Measurements from ENCODE around the gene LRIT2. TPM values are rescaled to one million over a fixed set of nuclear protein-coding genes. Genes with fewer than 3 reads are reported as not detected.

Gene LRIT2
- total RNA-seq, 4 donors from 2014 or later, result not detected

GRCh38 chr10:84241185-84241790 is 15.9 kb upstream of the LRIT2 start, which contains the start of gene LRIT1:
TSS of gene LRIT1 (minus strand) at chr10:84241546. CDS start at chr10:84241439, 107 bp downstream.
- Histone ChIP-seq H3K4me3 (no peak within 1 kb of the TSS), H3K36me3 (no peaks in the 10 kb centered on the region), H3K27ac (no peak within 1 kb of the TSS), H3K9me3 (no peaks in the 10 kb centered on the region), H3K27me3 (no peaks in the 10 kb centered on the region), H3K4me1 (no peaks in the 10 kb centered on the region)
- TF ChIP-seq CTCF (IDR thresholded peaks at IDR 0.05) (no peak), POLR2A (IDR thresholded peaks at IDR 0.05) (no peak)
- intact Hi-C loops (cut with DNase I; ENCODE audit: low total_unique reads), result no loop called here
- no peak for DNase-seq

DNA sequence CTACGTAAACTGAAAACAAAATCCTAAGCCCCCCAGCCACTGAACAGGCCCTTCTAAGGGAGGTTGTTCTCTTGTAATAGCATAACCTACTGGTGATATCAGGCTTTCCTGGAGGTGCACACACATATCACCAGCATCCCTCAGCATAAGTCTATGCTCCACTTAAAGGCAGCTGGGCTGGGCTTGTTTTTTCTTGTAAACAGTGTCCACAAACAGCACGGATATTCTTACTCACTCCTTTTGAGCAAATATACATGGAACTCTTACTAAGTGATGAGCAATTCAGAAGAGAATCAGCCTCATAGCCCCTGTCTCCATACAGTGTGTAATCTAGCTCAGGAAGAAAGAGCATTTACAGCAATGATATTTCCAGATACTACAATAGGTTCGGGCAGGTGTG is 13.6 kb upstream of the LRIT2 start:
- Histone ChIP-seq H3K27ac (no peak overlapping the region), H3K4me1 (no peaks in the 10 kb centered on the region), H3K27me3 (no peaks in the 10 kb centered on the region), H3K36me3 (no peaks in the 10 kb centered on the region), H3K4me3 (no peak overlapping the region), H3K9me3 (no peaks in the 10 kb centered on the region)
- DNase-seq, result no peak
- intact Hi-C loops (cut with DNase I; ENCODE audit: low total_unique reads), result no loop called here
- no peak for TF ChIP-seq POLR2A (IDR thresholded peaks at IDR 0.05)
- no peak for TF ChIP-seq CTCF (IDR thresholded peaks at IDR 0.05)

DNA sequence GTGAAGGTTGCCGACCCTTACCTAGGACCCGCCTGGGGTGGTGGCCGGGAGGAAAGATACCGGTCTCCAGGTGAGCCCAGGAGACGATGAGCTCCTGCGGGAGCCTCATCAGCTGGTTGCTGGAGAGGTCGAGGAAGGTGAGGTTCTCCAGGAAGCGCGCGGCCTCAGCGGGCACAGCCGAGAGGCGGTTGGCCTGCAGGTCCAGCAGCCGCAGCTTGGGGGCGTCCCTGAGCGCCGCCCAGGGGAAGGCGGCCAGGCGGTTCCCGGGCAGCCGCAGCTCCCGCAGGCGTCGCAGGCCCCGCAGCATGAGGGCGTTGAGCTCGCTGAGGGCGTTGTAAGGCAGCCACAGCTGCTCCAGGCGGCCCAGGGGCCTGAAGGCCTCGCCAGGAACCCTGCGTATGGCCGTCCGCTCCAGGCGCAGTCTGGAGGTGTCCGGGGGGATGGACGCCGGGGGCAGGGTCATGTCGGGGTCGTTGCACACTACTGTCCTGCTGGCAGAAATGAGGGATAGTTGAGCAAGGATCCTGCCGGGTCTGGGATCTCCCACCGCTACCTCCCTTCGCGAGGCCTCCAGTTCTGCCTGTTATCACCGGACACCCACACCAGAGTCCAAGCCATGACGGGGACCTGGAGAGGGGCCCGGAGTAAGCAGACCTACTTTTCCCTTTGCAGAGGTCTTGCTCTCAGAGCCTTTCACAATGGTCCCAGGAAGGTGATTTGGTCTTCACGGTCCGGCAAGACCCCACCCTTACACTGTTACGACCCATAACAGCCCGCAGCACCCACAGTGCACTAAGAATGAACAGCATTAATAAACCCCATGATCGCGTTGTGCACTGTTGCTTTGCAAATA is 12.1 kb upstream of the LRIT2 start:
- H3K27me3 ChIP-seq, result no peaks in the 10 kb centered on the region
- H3K4me3 ChIP-seq, result no peak overlapping the region
- no peak for DNase-seq
- H3K27ac ChIP-seq, result no peak overlapping the region
- intact Hi-C loops (cut with DNase I; ENCODE audit: low total_unique reads), result no loop called here
- no peak for TF ChIP-seq CTCF (IDR thresholded peaks at IDR 0.05)
- TF ChIP-seq POLR2A (IDR thresholded peaks at IDR 0.05), result no peak
- H3K36me3 ChIP-seq, result no peaks in the 10 kb centered on the region
- no peaks in the 10 kb centered on the region for H3K4me1 ChIP-seq
- no peaks in the 10 kb centered on the region for H3K9me3 ChIP-seq

DNA sequence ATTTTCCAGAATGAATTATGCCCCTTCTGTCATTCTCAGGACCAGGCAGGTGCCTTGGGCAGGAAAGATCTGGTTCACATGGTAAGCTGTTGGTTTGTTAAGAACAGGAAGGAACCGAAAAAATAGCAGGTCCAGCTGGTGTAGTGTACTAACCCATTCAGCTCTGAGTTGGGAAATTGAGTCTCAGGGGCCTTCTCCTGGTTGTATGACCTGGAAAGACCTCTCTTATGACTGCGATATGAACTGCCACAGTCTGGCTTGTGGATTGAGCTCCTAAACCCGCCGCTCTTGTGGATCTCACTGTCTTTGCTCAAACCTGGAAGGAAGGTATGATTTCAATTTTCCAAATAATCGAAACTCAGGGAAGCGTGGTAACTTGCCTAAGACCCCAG is 11.5 kb upstream of the LRIT2 start:
- intact Hi-C loops (cut with DNase I; ENCODE audit: low total_unique reads), result no loop called here
- TF ChIP-seq POLR2A (IDR thresholded peaks at IDR 0.05) (no peak), CTCF (IDR thresholded peaks at IDR 0.05) (no peak)
- Histone ChIP-seq H3K4me1 (no peaks in the 10 kb centered on the region), H3K27ac (no peak overlapping the region), H3K4me3 (no peak overlapping the region), H3K36me3 (no peaks in the 10 kb centered on the region), H3K9me3 (no peaks in the 10 kb centered on the region), H3K27me3 (no peaks in the 10 kb centered on the region)
- no peak for DNase-seq

- no peak for TF ChIP-seq CTCF (IDR thresholded peaks at IDR 0.05)
- no peak for TF ChIP-seq POLR2A (IDR thresholded peaks at IDR 0.05)
- no peak overlapping the region for H3K27ac ChIP-seq
- H3K9me3 ChIP-seq, result no peaks in the 10 kb centered on the region
- H3K4me3 ChIP-seq, result no peak overlapping the region
- no peaks in the 10 kb centered on the region for H3K27me3 ChIP-seq
- no peaks in the 10 kb centered on the region for H3K36me3 ChIP-seq
- intact Hi-C loops (cut with DNase I; ENCODE audit: low total_unique reads), result no loop called here
- no peak for DNase-seq
- no peaks in the 10 kb centered on the region for H3K4me1 ChIP-seq
Measured at GRCh38 chr10:84235096-84235495, 9.8 kb upstream of the LRIT2 start.

Data from uterus (tissue), 4 donors.